ENCODE measurements around the gene FBXL2. TPM values are rescaled to one million over a fixed set of nuclear protein-coding genes. Genes with fewer than 3 reads are reported as not detected.

Gene FBXL2
- total RNA-seq, 1 experiment from 2014 or later, result 10.8 TPM

DNA sequence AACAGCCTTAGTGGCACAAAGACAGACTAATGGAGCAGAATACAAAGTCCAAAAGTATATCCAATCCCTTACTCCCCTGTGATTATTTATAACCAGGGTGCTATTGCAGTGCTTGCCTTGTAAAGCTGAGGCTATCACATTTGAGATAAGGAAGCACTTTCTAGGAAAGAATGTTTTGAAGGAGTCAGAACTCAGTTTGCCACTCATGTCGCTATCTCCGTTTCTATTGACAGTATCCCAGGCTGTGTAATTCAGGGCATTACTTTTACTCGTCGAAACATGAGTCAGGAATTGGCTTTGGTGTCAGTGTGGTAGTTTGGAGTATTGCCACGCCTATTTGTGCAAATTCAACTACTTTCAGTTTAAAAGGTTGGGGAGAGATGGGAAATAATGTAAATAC, 78.4 kb downstream of the FBXL2 start:
- Histone ChIP-seq H3K36me3 (ENCODE audit: control insufficient read depth, insufficient read depth, low read length) (no peaks in the 10 kb centered on the region), H3K4me3 (ENCODE audit: low read depth, low read length) (no peak overlapping the region), H3K4me1 (peaks cover 17% of the 10 kb centered on the region), H3K9me3 (no peaks in the 10 kb centered on the region), H3K27me3 (replicated peaks; ENCODE audit: control insufficient read depth, insufficient read depth, low read length) (no peaks in the 10 kb centered on the region)
- no peaks in the 10 kb centered on the region for H3K9me3 Mint-ChIP-seq (ENCODE audit: unreplicated experiment)
- peak overlapping the region; percentile 27 for H3K27ac Mint-ChIP-seq (ENCODE audit: unreplicated experiment)
- intact Hi-C loops (cut with micrococcal nuclease; ENCODE audit: unreplicated experiment), result loop anchor here (1.0 kb wide), 2 partner anchors 29 to 37 kb away; no protein-coding TSS in a partner anchor
- POLR2A ChIA-PET, result no interaction called here
- peak overlapping the region; percentile 60 for H3K4me3 Mint-ChIP-seq (ENCODE audit: unreplicated experiment)
- TF ChIP-seq, protein P1, sequence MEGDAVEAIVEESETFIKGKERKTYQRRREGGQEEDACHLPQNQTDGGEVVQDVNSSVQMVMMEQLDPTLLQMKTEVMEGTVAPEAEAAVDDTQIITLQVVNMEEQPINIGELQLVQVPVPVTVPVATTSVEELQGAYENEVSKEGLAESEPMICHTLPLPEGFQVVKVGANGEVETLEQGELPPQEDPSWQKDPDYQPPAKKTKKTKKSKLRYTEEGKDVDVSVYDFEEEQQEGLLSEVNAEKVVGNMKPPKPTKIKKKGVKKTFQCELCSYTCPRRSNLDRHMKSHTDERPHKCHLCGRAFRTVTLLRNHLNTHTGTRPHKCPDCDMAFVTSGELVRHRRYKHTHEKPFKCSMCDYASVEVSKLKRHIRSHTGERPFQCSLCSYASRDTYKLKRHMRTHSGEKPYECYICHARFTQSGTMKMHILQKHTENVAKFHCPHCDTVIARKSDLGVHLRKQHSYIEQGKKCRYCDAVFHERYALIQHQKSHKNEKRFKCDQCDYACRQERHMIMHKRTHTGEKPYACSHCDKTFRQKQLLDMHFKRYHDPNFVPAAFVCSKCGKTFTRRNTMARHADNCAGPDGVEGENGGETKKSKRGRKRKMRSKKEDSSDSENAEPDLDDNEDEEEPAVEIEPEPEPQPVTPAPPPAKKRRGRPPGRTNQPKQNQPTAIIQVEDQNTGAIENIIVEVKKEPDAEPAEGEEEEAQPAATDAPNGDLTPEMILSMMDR (IDR thresholded peaks at IDR 0.05; ENCODE audit: insufficient read depth in 1 of 2, low read depth in 1 of 2, low read length in 1 of 2, severe bottlenecking in 1 of 2, unreplicated experiment in 1 of 2), result no peak
- peak; percentile 59 to 71 for DNase-seq
- no peaks in the 10 kb centered on the region for H3K36me3 Mint-ChIP-seq (ENCODE audit: insufficient read depth, unreplicated experiment)
- peaks cover 6% of the 10 kb centered on the region for H3K4me1 Mint-ChIP-seq (ENCODE audit: low read depth, unreplicated experiment)
- no peaks in the 10 kb centered on the region for H3K27me3 Mint-ChIP-seq (ENCODE audit: insufficient read depth, unreplicated experiment)
- no TSS peak for BruUV-seq (replicated peaks)
- CTCF ChIA-PET, result interaction anchor here (0.6 to 1.8 kb wide), 3 partner anchors 17 to 1379 kb away, joined by 3 to 13 read pairs (median 4); no protein-coding TSS in a partner anchor

DNA sequence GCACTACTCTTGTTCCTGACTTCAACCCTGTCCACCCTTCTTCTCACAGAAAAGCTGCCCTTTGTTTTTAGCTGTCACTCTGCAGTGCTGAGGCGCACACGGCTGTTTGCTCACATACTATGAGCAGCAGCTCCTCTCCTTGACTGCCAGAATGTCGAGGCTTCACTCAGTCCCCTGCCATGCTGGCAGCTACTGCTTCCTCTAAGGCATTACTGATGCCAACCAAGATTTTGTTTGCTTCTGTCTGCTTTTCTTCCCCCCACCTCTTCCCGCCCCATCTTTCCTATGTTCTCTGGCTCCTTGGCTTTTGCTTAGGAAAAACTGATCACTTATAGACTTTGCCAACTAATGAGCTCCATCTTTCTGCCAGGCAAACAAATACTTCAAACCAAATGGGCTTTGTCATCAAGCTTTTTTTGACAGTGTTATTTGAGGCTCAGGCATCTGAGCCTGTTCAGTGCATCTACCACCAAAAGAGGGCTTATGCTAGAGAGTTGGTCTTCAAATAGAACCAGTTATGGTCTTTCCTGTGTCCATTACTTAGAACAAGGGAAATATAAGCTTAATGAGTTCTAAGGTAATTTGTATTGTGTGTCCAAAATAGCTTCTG, 81.0 kb downstream of the FBXL2 start:
- intact Hi-C loops (cut with micrococcal nuclease; ENCODE audit: unreplicated experiment), result no loop called here
- Mint-ChIP-seq H3K27me3 (ENCODE audit: insufficient read depth, unreplicated experiment) (no peaks in the 10 kb centered on the region), H3K9me3 (ENCODE audit: unreplicated experiment) (no peaks in the 10 kb centered on the region), H3K27ac (ENCODE audit: unreplicated experiment) (no peak overlapping the region), H3K36me3 (ENCODE audit: insufficient read depth, unreplicated experiment) (no peaks in the 10 kb centered on the region), H3K4me3 (ENCODE audit: unreplicated experiment) (no peak overlapping the region), H3K4me1 (ENCODE audit: low read depth, unreplicated experiment) (peaks cover 6% of the 10 kb centered on the region)
- H3K4me1 ChIP-seq, result peaks cover 17% of the 10 kb centered on the region
- DNase-seq, result no peak
- no peaks in the 10 kb centered on the region for H3K27me3 ChIP-seq (replicated peaks; ENCODE audit: control insufficient read depth, insufficient read depth, low read length)
- H3K36me3 ChIP-seq (ENCODE audit: control insufficient read depth, insufficient read depth, low read length), result no peaks in the 10 kb centered on the region
- H3K4me3 ChIP-seq (ENCODE audit: low read depth, low read length), result no peak overlapping the region
- TF ChIP-seq, protein P1 (IDR thresholded peaks at IDR 0.05; ENCODE audit: insufficient read depth in 1 of 2, low read depth in 1 of 2, low read length in 1 of 2, severe bottlenecking in 1 of 2, unreplicated experiment in 1 of 2), result no peak
- CTCF ChIA-PET, result interaction anchor here (0.7 to 2.1 kb wide), 2 partner anchors 10 to 15 kb away, joined by 4 to 7 read pairs; no protein-coding TSS in a partner anchor
- BruUV-seq (replicated peaks), result no TSS peak
- no peaks in the 10 kb centered on the region for H3K9me3 ChIP-seq
- POLR2A ChIA-PET, result no interaction called here

DNA sequence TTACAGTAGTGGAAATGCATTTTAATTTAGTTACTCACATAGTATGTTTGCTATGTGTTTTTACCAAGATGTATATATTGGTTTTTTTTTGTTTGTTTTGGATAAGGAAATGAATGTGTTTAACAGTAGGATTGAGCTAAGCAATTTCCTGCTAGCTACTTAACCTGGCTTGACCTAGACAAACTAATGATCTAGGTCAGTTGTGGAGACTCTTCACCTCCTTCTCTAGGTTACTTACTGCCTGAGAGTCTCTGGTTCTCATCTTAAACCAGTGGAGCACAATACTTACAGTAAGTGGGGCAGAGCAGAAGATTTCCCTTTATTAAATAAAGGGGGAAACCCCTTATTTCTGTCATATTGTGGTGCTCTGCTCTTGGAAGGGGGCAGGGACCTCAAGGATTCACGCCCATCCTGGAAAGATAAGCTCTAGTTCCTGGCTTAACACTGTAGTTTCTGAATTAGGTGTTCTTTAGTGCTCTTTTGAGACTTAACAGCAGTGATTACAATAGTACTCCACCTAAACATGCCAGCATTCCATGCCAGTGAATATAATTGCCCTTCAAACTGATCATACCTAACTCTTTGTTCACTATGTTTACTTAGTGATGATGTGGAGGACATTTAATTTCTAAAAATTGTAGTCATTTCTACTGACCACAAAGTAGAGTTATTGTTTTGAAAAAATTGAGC, 83.0 kb downstream of the FBXL2 start:
- POLR2A ChIA-PET, result no interaction called here

More for the DNA sequence above, 83.0 kb downstream of the FBXL2 start:
- Histone ChIP-seq H3K36me3 (ENCODE audit: control insufficient read depth, insufficient read depth, low read length) (no peaks in the 10 kb centered on the region), H3K9me3 (no peaks in the 10 kb centered on the region), H3K27me3 (replicated peaks; ENCODE audit: control insufficient read depth, insufficient read depth, low read length) (no peaks in the 10 kb centered on the region), H3K4me3 (ENCODE audit: low read depth, low read length) (no peak overlapping the region), H3K4me1 (peaks cover 12% of the 10 kb centered on the region)
- no peak for DNase-seq
- H3K27me3 Mint-ChIP-seq (ENCODE audit: insufficient read depth, unreplicated experiment), result no peaks in the 10 kb centered on the region
- H3K27ac Mint-ChIP-seq (ENCODE audit: unreplicated experiment), result no peak overlapping the region
- CTCF ChIA-PET, result interaction anchor here (0.7 to 1.3 kb wide), 2 partner anchors 12 to 134 kb away, joined by 4 to 5 read pairs; no protein-coding TSS in a partner anchor
- H3K4me1 Mint-ChIP-seq (ENCODE audit: low read depth, unreplicated experiment), result peaks cover 6% of the 10 kb centered on the region
- intact Hi-C loops (cut with micrococcal nuclease; ENCODE audit: unreplicated experiment), result no loop called here
- BruUV-seq (replicated peaks), result no TSS peak
- H3K36me3 Mint-ChIP-seq (ENCODE audit: insufficient read depth, unreplicated experiment), result no peaks in the 10 kb centered on the region
- no peak overlapping the region for H3K4me3 Mint-ChIP-seq (ENCODE audit: unreplicated experiment)
- TF ChIP-seq, protein P1 (IDR thresholded peaks at IDR 0.05; ENCODE audit: insufficient read depth in 1 of 2, low read depth in 1 of 2, low read length in 1 of 2, severe bottlenecking in 1 of 2, unreplicated experiment in 1 of 2), result no peak
- no peaks in the 10 kb centered on the region for H3K9me3 Mint-ChIP-seq (ENCODE audit: unreplicated experiment)
